KMS-11 (cell line): Measurements from ENCODE around the gene MAML2.

ENCODE experiments used
- H2AFZ ChIP-seq: fragments of 200-600 bp; sonication (generic); 2 replicates; pipeline ENCODE4 v1.6.1; 2016; ENCODE audit warnings: antibody characterized with exemption, mixed run types, low read depth
- H3K27ac ChIP-seq: fragments of 200-600 bp; sonication (generic); 2 replicates; pipeline ENCODE4 v1.6.1; 2016; ENCODE audit warnings: mild to moderate bottlenecking, mixed run types
- H3K27me3 ChIP-seq: fragments of 200-600 bp; sonication (generic); 2 replicates; pipeline ENCODE4 v1.6.1; 2017; ENCODE audit warnings: mild to moderate bottlenecking, low read depth, mixed run types, moderate library complexity; ENCODE audit not compliant: insufficient read depth
- H3K36me3 ChIP-seq: fragments of 200-600 bp; sonication (generic); 2 replicates; pipeline ENCODE4 v1.6.1; 2017; ENCODE audit warnings: mild to moderate bottlenecking, mixed run types; ENCODE audit not compliant: insufficient read depth
- H3K4me1 ChIP-seq: fragments of 200-600 bp; sonication (generic); 2 replicates; pipeline ENCODE4 v1.6.1; 2016; ENCODE audit warnings: mild to moderate bottlenecking, low read depth, mixed run types; ENCODE audit not compliant: poor library complexity, severe bottlenecking
- H3K4me2 ChIP-seq: fragments of 200-600 bp; sonication (generic); 2 replicates; pipeline ENCODE4 v1.7.0; 2016; ENCODE audit warnings: mild to moderate bottlenecking, mixed run types
- H3K4me3 ChIP-seq: fragments of 200-600 bp; sonication (generic); IDR thresholded peaks from 2 replicates; pipeline ENCODE4 v1.6.1; 2017; ENCODE audit warnings: low read depth, low read length, mixed read lengths; ENCODE audit not compliant: insufficient read depth
- H3K79me2 ChIP-seq: fragments of 200-600 bp; sonication (generic); 2 replicates; pipeline ENCODE4 v1.6.1; 2016; ENCODE audit warnings: low read depth, mixed run types; ENCODE audit not compliant: insufficient read depth
- H3K9ac ChIP-seq: fragments of 200-600 bp; sonication (generic); 2 replicates; pipeline ENCODE4 v1.6.1; 2016; ENCODE audit warnings: mild to moderate bottlenecking, mixed run types
- H4K20me1 ChIP-seq: fragments of 200-600 bp; sonication (generic); 2 replicates; pipeline ENCODE4 v1.6.1; 2016; ENCODE audit warnings: mild to moderate bottlenecking, mixed run types; ENCODE audit not compliant: insufficient read depth
- TF ChIP-seq, protein P1 (sequence below): fragments of 200-600 bp; sonication (generic); conservative IDR thresholded peaks from 2 replicates; pipeline ENCODE4 v1.6.1; 2017; ENCODE audit warnings: low read depth, mild to moderate bottlenecking, antibody characterized with exemption, low read length, moderate library complexity, mixed read lengths

The MAML2 gene

DNA sequence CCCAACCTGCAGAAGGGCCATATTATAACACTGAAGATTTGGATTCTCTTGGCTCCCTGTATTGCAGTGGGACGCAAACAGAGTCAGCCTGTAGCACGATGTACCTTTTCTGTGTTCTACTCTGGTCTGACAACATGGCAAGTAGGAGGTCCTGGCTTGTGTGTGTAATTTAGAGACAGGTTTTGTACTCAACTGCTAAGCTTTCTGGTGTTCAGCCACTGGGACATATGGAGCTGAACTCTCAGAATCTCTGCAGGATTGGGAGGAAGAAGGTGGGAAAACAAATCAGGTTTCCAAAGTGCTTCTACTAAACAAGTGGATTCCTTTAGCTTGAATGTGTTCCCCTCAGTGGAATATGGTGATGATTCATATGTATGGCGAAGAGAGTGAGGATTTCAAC, 226.6 kb downstream of the MAML2 start:
- no peaks in the 10 kb centered on the region for H3K79me2 ChIP-seq
- TF ChIP-seq, protein P1, sequence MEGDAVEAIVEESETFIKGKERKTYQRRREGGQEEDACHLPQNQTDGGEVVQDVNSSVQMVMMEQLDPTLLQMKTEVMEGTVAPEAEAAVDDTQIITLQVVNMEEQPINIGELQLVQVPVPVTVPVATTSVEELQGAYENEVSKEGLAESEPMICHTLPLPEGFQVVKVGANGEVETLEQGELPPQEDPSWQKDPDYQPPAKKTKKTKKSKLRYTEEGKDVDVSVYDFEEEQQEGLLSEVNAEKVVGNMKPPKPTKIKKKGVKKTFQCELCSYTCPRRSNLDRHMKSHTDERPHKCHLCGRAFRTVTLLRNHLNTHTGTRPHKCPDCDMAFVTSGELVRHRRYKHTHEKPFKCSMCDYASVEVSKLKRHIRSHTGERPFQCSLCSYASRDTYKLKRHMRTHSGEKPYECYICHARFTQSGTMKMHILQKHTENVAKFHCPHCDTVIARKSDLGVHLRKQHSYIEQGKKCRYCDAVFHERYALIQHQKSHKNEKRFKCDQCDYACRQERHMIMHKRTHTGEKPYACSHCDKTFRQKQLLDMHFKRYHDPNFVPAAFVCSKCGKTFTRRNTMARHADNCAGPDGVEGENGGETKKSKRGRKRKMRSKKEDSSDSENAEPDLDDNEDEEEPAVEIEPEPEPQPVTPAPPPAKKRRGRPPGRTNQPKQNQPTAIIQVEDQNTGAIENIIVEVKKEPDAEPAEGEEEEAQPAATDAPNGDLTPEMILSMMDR = no peak
- H3K27me3 ChIP-seq = no peaks in the 10 kb centered on the region

DNA sequence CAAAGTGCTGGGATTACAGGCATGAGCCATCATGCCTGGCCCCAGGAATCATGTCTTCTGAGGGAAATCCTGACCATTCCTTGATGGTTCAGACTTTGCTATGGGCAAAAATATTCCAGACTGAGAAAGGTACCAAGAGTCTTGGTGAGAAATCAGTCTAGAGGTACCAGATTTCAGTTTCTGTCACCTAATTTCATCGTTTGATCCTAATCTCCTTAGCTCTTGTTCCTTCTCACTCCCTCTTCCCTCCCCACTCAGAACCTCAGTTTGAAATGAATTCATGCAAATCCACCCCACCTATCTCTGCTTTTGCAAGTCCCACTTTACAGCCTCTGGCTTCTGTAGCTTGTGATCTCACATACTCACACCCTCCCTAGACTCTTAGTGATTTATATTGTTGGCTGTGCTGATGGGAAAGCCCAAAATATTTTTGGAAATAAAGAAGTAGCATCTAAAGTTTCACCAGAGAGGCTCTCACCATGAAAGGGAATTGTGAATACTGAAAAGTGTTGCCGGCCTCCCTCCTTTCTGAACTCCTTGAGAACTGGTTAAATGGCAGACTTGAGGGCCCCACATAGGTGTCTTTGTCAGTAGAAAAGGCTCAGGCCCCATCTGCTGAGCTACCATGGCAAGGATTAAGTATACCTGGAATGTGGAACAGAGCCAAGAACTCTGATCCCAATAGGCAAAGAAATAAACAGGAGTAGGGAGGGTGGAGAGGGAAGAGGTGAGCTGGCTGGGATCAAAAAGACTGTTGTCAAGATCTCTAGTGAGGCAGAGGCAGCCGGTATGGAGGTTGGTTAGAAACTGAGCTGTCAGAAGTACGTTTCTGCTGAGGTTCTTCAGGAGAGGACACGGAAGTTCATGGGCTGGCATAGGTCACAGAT, 228.6 kb downstream of the MAML2 start:
- no peak overlapping the region for H3K27ac ChIP-seq
- H3K9ac ChIP-seq = no peak overlapping the region
- H2AFZ ChIP-seq = no peak overlapping the region
- H4K20me1 ChIP-seq = no peaks in the 10 kb centered on the region
- no peak overlapping the region for H3K4me2 ChIP-seq
- no peaks in the 10 kb centered on the region for H3K4me1 ChIP-seq
- no peak overlapping the region for H3K4me3 ChIP-seq
- H3K36me3 ChIP-seq = no peaks in the 10 kb centered on the region
- no peaks in the 10 kb centered on the region for H3K79me2 ChIP-seq
- no peaks in the 10 kb centered on the region for H3K27me3 ChIP-seq
- TF ChIP-seq, protein P1 = no peak

More for the DNA sequence above, 226.6 kb downstream of the MAML2 start:
- H3K36me3 ChIP-seq = no peaks in the 10 kb centered on the region
- no peak overlapping the region for H3K4me3 ChIP-seq
- no peak overlapping the region for H3K27ac ChIP-seq
- H2AFZ ChIP-seq = no peak overlapping the region
- H3K4me1 ChIP-seq = no peaks in the 10 kb centered on the region
- no peaks in the 10 kb centered on the region for H4K20me1 ChIP-seq
- H3K9ac ChIP-seq = no peak overlapping the region
- no peak overlapping the region for H3K4me2 ChIP-seq

DNA sequence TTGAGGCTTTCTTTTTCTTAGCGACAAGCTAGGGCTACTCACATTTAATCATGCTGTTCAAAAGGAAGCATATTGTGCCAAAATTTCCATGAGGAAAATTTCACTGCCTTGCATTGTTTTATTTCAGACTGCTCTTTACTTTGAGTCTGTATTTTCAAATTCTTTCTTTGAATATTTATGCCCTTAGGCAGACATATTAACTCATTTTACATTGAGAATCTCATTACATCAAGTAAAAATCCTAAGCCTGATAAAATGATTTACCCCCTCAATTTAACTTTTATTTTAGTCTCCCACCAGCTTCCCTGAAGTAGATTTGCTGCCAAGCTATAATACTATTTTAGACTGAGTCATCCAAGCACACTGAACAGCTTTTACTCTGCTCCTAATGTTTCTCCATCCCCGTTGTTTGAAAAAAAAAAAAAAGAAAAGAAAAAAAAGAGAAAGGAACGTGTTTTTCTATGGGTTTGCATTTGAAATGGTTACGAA, 229.8 kb downstream of the MAML2 start:
- no peaks in the 10 kb centered on the region for H4K20me1 ChIP-seq
- no peaks in the 10 kb centered on the region for H3K36me3 ChIP-seq
- H3K79me2 ChIP-seq = no peaks in the 10 kb centered on the region
- H3K4me3 ChIP-seq = no peak overlapping the region
- H3K27me3 ChIP-seq = no peaks in the 10 kb centered on the region
- TF ChIP-seq, protein P1 = no peak
- no peak overlapping the region for H2AFZ ChIP-seq
- no peak overlapping the region for H3K4me2 ChIP-seq
- H3K9ac ChIP-seq = no peak overlapping the region
- H3K27ac ChIP-seq = no peak overlapping the region
- H3K4me1 ChIP-seq = no peaks in the 10 kb centered on the region

DNA sequence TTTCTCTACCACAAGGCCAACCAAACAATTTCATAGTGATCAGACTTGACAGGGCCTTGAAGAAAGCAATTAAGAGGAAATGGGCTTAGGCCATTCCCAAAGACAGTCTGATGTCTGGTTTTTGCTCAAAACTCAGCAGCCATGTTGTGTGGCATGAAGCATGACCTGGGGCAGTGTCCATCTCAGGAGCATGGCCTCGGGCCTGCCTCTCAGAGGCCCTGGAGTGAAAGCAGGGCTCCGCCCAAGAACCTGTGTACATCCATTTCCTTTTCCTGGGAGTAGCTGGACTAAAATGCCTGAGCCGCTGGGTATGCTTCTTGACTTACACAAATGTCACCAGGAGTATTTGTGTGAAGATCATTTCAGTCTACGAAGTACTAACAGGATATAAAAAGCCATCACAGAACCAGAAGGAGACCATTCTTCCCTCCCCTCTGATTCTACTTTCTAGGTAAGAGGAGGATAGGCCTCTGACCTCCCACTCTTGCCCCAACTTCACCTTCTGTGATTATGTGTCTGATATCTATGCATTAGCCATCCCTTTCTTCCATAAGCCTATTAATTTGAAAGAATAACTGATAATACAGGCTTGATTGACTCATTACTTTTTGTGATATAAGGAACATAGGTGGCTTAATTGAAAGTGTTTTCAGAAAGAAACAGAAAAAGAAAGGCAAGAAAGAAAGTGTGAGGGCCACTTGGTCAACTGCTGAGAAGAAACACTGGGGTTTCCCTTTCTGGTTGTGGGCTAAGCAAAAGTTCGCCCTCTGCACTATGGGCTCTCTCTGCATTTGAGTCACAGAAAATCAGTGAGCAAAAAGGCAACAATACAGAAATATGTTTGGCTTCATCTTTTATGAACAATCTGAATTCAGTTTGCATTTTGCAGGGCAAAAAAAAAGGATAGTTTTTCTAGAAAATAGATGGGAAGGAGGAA, 230.5 kb downstream of the MAML2 start:
- Histone ChIP-seq H3K4me1 (no peaks in the 10 kb centered on the region), H3K27me3 (no peaks in the 10 kb centered on the region), H3K36me3 (no peaks in the 10 kb centered on the region), H3K27ac (no peak overlapping the region), H3K4me2 (no peak overlapping the region), H4K20me1 (no peaks in the 10 kb centered on the region), H3K79me2 (no peaks in the 10 kb centered on the region), H3K4me3 (no peak overlapping the region), H3K9ac (no peak overlapping the region), H2AFZ (no peak overlapping the region)
- TF ChIP-seq, protein P1 = no peak
